Adrenal gland (tissue), 5 donors: ENCODE measurements around the gene MAGEL2.

Experiments used
- CTCF ChIP-seq, 6 experiments: fragments of 450-650 bp in 4 of 6; fragments of 200-600 bp in 2 of 6; sonication (generic) in 1 of 6; IDR thresholded peaks; 1 replicate in 5 of 6; 2 replicates in 1 of 6; pipeline versions ENCODE4 v1.5.1 to v1.8.0; 2016 to 2021; ENCODE audit warnings: antibody characterized with exemption in 6 of 6, mild to moderate bottlenecking in 2 of 6, moderate library complexity in 1 of 6
- POLR2A ChIP-seq, 2 donors: fragments of 450-650 bp; IDR thresholded peaks; one replicate each; pipeline ENCODE4 v1.6.1; 2017; ENCODE audit warnings: antibody characterized with exemption in 2 of 2, mild to moderate bottlenecking in 2 of 2, moderate library complexity in 1 of 2
- donor health status: DM: no; HTN: no; CAD: no.

GRCh38 chr15:23687143-23687470, 39.4 kb upstream of the MAGEL2 start, which contains the start of gene NDN:
- no peak for TF ChIP-seq CTCF (IDR thresholded peaks at IDR 0.05)
- peak in 1 of 2 donors; percentile 40 for TF ChIP-seq POLR2A (IDR thresholded peaks at IDR 0.05)
